GM06990 (cell line): ENCODE data around the gene MCRS1.
"Not testable (repeated sequence)": the region's sequence is repeated elsewhere in the genome, so short reads cannot be mapped to it uniquely, and the experiment has no call there.

Experiments used
- DNase-seq: peaks from one replicate; pipeline ENCODE4 v3.0.0-alpha.2; 2011; ENCODE audit not compliant: insufficient read length; ENCODE audit errors: extremely low read depth
- H3K27me3 ChIP-seq: replicated peaks from 2 replicates; pipeline ENCODE4 v1.6.0; 2011; ENCODE audit warnings: low read length; ENCODE audit not compliant: control insufficient read depth, insufficient read depth
- H3K36me3 ChIP-seq: 2 replicates; pipeline ENCODE4 v1.5.1; 2011; ENCODE audit warnings: low read length; ENCODE audit not compliant: control insufficient read depth, insufficient read depth
- H3K4me3 ChIP-seq: replicated peaks from 2 replicates; pipeline ENCODE4 v1.5.1; 2011; ENCODE audit warnings: low read depth, mild to moderate bottlenecking, control low read depth, low read length
- CTCF ChIP-seq: IDR thresholded peaks from 2 replicates; pipeline ENCODE4 v1.5.1; 2011; ENCODE audit warnings: low read length, control low read depth, mild to moderate bottlenecking, inconsistent platforms; ENCODE audit not compliant: insufficient read depth, poor library complexity, severe bottlenecking

MCRS1 gene

GRCh38 chr12:49609059-49609874 lies 41.3 kb upstream of the MCRS1 start:
- DNase-seq = no peak
- no peaks in the 10 kb centered on the region for H3K27me3 ChIP-seq
- H3K4me3 ChIP-seq = no peak overlapping the region
- no peak for TF ChIP-seq CTCF
- H3K36me3 ChIP-seq = no peaks in the 10 kb centered on the region

GRCh38 chr12:49605539-49605938 lies 37.6 kb upstream of the MCRS1 start, which contains the start of gene FAM186B:
Gene FAM186B (minus strand): TSS chr12:49605639. CDS start chr12:49605477, 162 bp downstream.
- not testable (repeated sequence) for H3K4me3 ChIP-seq, DNase-seq, H3K36me3 ChIP-seq, H3K27me3 ChIP-seq

GRCh38 chr12:49604856-49605255 lies 36.9 kb upstream of the MCRS1 start:
- Histone ChIP-seq H3K4me3 (no peak overlapping the region), H3K36me3 (peaks cover under 1% of the 10 kb centered on the region), H3K27me3 (no peaks in the 10 kb centered on the region)
- no peak for DNase-seq
- TF ChIP-seq CTCF = no peak

- no peak for DNase-seq
- TF ChIP-seq CTCF = no peak
- no peak overlapping the region for H3K4me3 ChIP-seq
Observed at GRCh38 chr12:49603721-49604120, 35.8 kb upstream of the MCRS1 start.

GRCh38 chr12:49599961-49600360 lies 32.0 kb upstream of the MCRS1 start:
- no peak for DNase-seq
- TF ChIP-seq CTCF = no peak
- Histone ChIP-seq H3K27me3 (no peaks in the 10 kb centered on the region), H3K4me3 (no peak overlapping the region), H3K36me3 (peaks cover 2% of the 10 kb centered on the region)

More at GRCh38 chr12:49603721-49604120, 35.8 kb upstream of the MCRS1 start:
- Histone ChIP-seq H3K36me3 (peaks cover 2% of the 10 kb centered on the region), H3K27me3 (no peaks in the 10 kb centered on the region)

- peaks cover 2% of the 10 kb centered on the region for H3K36me3 ChIP-seq
- DNase-seq = no peak
- no peaks in the 10 kb centered on the region for H3K27me3 ChIP-seq
- no peak for TF ChIP-seq CTCF
- no peak overlapping the region for H3K4me3 ChIP-seq
Observed at GRCh38 chr12:49598527-49598926, 30.6 kb upstream of the MCRS1 start.
